GM12801 (cell line): ENCODE data around the gene NDUFB11.

ENCODE experiments used
- TF ChIP-seq, protein P1 (sequence below): IDR thresholded peaks from one replicate; pipeline ENCODE4 v1.5.1; 2011; ENCODE audit warnings: control low read depth; ENCODE audit not compliant: insufficient read length; ENCODE audit errors: extremely low read depth

The NDUFB11 gene

DNA sequence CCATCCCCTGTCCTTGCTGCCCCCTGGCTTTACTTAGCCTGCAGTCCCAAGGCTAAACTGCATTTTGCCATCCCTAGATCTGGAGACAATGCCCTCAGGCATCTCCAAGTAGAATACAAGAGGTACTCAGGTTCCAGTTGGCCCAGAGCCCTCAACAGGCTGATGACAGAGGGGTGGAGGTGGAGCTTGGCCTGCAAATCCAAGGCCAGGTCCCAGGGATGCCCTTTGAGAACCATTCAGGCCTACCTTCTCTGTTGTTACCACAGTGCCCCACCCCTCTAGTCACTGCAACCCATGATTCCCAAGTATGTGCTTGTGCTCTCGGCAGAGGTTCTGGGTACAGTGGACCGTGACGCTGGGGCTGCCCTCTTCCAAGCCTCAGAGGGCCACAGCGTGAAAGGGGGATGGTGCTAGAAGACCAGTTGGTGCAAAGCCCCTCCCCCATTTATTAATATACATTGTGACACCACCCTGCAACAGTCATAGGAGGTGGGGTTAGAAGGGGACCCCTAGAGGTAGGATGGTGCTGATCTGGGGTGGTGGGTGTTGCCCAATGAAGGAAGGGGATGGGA is 42.7 kb upstream of the NDUFB11 start:
- TF ChIP-seq, protein P1, sequence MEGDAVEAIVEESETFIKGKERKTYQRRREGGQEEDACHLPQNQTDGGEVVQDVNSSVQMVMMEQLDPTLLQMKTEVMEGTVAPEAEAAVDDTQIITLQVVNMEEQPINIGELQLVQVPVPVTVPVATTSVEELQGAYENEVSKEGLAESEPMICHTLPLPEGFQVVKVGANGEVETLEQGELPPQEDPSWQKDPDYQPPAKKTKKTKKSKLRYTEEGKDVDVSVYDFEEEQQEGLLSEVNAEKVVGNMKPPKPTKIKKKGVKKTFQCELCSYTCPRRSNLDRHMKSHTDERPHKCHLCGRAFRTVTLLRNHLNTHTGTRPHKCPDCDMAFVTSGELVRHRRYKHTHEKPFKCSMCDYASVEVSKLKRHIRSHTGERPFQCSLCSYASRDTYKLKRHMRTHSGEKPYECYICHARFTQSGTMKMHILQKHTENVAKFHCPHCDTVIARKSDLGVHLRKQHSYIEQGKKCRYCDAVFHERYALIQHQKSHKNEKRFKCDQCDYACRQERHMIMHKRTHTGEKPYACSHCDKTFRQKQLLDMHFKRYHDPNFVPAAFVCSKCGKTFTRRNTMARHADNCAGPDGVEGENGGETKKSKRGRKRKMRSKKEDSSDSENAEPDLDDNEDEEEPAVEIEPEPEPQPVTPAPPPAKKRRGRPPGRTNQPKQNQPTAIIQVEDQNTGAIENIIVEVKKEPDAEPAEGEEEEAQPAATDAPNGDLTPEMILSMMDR: no peak

DNA sequence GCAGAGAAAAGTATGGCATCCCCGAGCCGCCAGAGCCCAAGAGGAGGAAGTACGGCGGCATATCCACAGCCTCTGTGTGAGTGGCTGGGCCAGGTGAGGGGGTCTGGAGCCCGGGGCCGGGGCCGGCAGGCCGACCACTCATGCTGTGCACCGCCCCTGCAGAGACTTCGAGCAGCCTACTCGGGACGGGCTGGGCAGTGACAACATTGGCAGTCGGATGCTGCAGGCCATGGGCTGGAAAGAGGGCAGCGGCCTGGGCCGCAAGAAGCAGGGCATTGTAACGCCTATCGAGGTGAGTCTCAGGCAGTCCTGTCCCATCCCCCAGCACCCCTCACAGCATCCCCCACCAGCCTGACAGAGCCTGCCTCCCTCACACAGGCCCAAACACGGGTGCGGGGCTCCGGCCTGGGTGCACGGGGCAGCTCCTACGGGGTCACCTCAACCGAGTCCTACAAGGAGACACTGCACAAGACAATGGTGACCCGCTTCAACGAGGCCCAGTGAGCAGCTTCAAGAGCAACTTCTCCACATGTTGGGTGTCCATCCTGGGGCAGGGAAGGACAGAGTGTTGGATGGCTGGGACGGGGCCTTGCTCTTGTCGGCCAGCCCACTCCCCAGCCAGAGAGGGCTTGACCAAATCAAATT is 41.7 kb upstream of the NDUFB11 start:
- TF ChIP-seq, protein P1: no peak

DNA sequence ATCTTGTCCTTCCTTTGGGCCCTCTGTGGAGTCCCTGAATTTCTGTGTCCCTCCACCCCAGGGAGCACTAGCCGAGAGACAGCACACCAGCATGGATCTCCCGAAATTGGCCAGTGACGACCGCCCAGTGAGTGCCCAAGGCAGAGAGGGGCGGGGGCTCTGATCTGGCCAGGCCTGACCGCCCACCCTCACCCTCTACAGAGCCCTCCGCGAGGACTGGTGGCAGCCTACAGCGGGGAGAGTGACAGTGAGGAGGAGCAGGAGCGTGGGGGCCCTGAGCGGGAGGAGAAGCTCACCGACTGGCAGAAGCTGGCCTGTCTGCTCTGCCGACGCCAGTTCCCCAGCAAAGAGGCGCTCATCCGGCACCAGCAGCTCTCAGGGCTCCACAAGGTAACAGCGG is 40.7 kb upstream of the NDUFB11 start:
- TF ChIP-seq, protein P1: no peak

DNA sequence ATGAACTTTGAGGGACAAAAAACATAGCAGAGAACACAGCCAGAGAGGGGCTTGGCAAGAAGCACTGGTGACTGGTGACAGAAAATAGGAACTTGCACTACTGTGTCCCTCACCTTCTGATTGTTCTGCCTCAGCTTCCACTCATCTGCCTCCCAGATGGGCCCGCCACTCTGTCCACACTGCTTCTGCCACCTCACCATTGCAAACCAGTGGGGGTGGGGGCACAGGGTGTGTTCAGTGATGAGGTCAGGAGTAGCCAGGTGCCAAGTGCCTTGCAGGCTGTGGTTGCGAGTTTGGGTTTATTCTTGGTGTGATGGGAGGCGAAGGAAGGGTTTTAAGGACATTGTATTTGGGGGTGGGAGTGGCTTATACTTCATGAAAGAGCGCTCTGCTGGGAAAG is 40.0 kb upstream of the NDUFB11 start:
- TF ChIP-seq, protein P1: no peak

DNA sequence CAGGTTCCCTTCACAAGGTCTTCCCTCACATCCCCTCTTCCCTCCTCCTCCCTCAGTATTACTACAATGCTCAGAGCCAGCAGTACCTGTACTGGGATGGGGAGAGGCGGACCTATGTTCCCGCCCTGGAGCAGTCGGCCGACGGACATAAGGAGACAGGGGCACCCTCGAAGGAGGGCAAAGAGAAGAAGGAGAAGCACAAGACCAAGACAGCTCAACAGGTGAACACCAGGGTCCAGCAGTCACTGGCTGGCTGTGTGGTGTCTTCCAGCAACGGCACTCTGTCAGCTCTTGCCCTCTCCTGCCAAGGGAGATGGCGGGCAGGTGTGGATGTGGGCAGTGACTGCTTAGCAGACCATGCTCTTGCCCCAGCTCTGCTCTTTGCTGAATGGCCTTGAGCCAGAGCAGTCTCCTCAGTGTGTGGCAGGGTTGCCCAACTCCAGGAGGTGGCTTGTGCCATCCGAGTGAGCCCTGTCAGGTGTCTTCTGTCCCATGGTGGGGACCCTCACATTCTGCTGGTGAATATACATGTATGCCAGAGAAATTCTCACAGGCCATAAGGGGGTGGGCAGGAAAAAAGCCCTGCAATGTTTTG is 37.7 kb upstream of the NDUFB11 start:
- TF ChIP-seq, protein P1: no peak

DNA sequence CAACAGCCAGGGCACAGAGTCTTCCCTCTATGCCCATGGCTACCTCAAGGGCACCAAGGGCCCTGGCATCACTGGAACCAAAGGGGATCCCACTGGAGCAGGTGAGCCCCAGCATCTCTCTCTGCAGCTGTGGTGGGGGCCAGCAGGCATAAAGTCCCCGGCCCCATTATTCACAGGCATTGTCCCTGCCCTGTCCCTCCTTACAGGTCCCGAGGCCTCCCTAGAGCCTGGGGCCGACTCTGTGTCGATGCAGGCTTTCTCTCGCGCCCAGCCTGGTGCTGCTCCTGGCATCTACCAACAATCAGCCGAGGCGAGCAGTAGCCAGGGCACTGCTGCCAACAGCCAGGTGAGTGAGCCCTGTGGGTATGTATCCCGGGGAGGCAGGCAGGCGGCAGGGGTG is 36.8 kb upstream of the NDUFB11 start:
- TF ChIP-seq, protein P1: no peak

DNA sequence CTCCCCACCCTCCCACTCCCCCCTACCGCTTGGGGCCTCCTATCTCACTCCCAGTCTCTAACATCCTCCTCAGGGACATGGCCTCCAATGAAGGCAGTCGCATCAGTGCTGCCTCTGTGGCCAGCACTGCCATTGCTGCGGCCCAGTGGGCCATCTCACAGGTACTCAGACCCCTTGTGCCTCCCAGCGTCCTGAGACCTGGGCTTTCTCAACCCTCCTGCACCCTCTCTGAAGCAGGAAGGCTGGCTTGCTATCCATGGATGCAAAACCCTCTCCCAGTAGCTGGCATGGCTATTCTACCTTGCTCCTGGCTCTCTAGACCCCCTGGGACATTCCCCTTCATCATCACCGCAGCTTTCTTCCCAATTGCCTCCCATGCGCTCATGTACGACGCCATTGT is 35.8 kb upstream of the NDUFB11 start:
- TF ChIP-seq, protein P1: no peak
